ENCODE measurements around the gene SSR3. TPM values are rescaled to one million over a fixed set of nuclear protein-coding genes. Genes with fewer than 3 reads are reported as not detected.

SSR3 gene
- total and polyA plus RNA-seq, 2 of the 8 experiments (the other 6 are each of a cell fraction or from before 2014, with no cell fraction given) = 92.7 to 208 TPM

GRCh38 chr3:156548902-156549301, 6.0 kb downstream of the SSR3 start (continued):
- no peak for TF ChIP-seq CHD2 (IDR thresholded peaks at IDR 0.05; ENCODE audit: low read length)
- TF ChIP-seq TAF7 (optimal IDR thresholded peaks at IDR 0.05; ENCODE audit: borderline replicate concordance, low read depth, low read length) = no peak
- no peak for TF ChIP-seq POLR2A (IDR thresholded peaks at IDR 0.05; ENCODE audit: control extremely low read depth in 1 of 2, low read depth in 2 of 2, low read length in 2 of 2)
- no peak for TF ChIP-seq CBX8 (IDR thresholded peaks at IDR 0.05; ENCODE audit: borderline replicate concordance, low read depth, low read length)
- TF ChIP-seq FOSL1 (IDR thresholded peaks at IDR 0.05; ENCODE audit: insufficient read depth, low read depth, low read length) = no peak
- no peak for TF ChIP-seq KDM4A (IDR thresholded peaks at IDR 0.05; ENCODE audit: low read depth, low read length, severe bottlenecking)
- TF ChIP-seq CEBPB (IDR thresholded peaks at IDR 0.05; ENCODE audit: low read depth, low read length) = no peak
- no peak for TF ChIP-seq TAF1 (IDR thresholded peaks at IDR 0.05; ENCODE audit: low read depth, low read length)
